T follicular helper cell (primary cell): ENCODE results near the gene FHIT.

Experiments
- DNase-seq: peaks from one replicate; pipeline ENCODE4 v3.0.0-alpha.2; 2020; ENCODE audit warnings: low read depth

FHIT gene

DNA sequence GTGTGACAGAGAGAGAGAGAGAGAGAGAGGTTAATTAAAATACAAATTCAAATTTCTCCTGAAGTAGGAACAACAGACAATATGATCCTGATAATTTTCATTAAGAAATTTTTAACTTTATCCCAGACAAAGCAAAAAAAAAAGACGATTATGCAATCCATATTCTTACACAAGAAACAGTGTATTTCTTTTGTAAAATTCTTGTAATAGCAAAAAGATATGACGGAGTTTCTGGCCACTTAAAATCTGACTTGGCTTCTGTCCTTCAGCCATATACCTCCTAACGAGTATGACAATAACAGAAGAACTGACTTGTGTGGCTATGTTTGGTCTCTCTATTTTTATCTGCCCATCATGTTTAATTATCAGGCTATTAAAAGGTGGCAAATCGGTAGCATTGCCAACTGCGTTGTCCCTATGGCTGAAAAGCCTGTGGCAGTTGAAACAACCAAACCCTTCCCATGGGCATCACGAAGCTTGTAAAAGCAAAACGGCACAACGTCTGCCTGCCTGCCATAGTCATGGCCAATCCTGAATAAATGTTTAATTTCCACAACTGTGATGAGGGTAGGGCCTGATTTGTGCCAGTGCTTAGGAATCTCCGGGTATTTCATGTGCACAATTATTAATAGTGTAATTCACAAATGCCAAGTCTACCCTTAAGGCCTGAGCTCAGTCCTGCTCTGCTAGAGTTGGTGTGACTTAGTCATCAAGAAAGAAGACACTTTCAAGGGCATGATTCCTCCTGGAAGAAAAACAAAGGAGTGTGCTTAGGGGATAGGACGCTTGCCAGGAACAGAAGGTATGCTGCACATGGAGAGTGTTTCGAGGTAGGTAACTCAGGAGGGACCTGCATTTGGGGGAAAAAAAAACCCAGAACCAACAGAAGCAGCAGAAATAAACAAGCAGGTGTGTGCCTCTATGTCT is 1090.2 kb downstream of the FHIT start:
- DNase-seq: no peak

DNA sequence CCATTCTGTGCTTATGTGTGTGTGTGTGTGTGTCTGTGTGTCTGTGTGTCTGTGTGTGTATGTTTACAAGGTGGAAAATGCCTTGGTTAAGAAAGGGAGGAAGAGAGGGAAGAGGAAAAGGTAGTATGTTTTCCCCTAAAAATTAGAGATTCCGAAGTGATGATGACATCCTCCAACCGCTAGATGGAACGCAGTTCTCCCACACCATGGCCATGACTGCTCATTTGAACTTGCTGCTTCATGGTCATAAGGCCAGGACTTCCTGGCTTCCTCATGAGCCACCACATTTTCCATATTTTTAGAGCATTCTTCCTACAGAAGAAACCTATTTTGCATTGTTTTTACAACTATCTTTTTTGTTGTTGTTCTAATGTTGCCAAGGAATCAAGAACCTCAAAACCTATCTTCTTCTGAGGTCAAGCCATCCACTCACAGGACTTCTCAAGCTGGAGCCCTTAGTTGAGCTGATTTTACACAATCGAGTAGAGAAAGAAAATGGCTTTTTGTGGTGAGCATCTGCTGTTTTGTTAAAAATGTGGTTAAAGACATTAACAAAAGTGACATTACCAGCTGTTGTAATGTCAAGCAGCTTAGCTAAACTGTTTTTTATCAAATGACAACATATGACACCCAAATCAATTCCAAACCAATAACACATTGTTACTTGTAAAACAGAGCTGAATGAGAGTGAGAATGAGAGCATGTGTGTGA is 1091.0 kb downstream of the FHIT start:
- DNase-seq: no peak

DNA sequence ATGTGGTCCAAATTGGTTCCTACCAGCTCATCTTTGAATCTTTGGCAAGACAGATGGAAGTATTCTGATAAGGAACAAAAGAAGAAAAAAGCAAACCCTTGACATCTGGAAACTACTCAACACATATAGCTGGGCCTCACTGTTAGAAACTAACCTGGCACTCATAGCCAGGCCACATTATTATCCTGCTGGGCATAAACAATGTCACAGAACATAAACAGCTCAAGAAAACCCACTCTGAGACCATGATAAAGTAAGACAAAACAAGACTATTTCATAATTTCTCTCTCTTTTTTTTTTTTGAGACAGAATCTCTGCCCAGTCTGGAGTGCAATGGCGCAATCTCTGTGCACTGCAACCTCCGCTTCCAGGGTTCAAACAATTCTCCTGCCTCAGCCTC is 1093.2 kb downstream of the FHIT start:
- DNase-seq: no peak

DNA sequence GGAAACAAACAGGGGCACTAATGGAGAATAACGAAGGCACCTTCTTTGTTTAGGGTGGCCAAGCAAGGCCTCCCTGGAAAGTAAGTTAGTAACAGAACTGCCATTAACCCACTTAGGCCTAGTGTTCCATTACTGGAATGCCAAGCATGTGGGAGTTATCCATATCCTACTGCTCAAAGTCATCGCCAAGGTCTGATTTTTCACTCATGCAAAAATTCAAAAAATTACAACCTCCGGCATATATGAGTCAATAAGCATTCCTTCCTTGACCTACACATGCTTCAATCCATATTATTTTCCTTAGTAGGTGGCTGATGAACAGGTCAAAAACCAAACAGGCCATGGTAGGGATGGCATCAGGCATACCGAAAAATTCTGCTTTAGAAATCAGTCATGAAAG is 1097.2 kb downstream of the FHIT start:
- DNase-seq: no peak

DNA sequence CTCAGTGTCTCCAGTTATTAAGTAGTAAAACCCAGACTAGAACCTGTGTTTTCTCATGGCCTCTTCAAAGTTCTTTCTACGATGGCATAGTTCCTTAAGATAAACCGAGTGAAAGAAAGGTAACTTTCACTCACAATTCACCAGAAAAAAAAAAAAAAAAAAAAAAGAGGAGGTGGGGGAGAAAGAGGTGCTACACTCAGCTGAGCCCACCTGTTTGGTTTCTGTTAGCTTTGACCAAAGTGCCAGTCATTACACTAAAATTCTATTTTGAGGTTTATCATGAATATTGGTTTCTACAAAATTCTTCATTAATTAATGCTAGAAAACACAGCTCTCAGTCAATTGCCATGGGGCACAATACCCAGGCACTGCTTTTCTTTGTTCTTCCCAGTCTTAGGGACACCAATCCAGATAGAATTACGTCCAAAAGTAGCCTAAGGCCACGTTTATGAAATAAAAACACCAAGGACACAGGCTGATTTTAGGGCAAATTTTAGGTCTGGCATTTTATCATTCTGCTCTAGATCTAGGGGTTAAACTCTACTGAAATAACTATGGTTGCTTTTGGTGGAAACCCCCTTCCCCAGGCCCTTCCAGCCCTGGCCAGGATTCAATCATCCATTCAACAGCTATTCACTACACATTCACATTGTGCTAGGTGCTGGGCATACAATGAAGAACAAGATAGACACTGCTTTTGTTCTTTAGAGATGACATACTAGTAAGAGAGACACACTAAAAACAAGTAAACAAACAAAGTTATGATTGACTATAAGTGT is 1097.8 kb downstream of the FHIT start:
- DNase-seq: no peak

DNA sequence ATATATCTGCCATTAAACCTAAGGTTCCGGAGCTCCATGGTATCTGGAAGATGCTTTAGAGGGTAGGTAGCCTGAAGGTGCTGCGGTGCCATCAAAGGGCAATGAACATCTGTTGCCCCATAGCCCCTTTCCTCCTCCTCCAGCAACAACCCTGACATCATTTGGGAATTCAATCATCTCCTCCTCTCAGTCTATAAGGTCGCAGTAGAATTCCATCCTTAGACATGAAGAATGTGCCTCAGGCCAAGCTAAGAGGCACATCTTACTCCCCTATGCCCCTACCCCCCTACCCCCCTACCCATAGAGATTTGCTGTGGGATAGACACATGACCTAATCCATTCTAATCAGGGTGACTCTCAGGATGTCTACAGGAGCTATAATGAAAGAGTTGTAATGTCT is 1101.8 kb downstream of the FHIT start:
- DNase-seq: no peak

DNA sequence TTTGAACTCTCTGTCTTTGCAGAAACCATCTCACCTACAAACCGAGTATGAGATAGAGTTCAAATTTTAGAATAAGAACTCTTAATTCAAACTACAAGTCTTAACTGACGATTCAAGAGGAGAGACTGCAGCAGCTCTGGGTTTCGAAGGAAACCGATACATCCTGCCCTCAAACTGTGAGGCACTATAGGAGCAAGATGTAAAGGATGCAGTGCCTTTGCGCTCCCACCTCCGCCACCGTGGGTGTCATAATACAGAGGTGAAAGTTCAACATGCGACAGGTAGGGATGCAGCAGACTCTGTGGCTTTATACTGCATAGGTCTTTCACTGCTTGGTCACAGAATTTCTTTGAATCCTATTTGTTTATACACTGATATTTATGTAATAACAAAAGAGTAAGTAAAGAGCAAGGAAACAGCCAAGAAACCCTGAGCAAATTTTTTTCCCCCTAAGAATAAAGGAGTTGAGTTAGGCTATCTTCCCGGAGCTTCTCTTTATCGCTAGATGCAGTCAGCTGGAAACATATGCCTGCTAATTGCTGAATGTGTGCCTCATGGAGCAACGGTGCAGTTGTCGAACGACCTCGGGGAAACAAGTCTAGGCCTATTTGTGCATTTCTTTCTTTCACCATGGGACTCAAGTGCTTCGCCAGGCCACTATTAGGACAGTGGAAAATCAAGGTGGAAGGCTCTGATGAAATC is 1103.9 kb downstream of the FHIT start:
- DNase-seq: no peak

DNA sequence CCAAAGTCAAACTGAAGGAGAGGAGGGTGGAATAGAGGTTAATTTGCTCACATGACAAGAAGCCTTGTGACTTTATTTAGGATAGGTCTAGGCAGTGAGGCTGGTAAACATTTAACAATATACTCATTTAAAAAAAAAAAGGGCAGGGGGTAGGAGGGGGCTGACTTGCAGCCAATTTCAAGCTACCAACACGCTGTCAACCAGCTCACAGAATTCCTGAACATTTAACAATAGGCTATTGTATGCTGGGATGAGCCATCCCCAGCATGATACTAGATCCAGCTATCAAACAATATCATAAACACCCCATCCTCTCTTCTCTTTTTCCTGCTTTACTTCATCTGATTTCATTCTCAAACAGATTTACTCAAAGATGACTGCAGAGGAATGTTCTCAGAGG is 1105.1 kb downstream of the FHIT start:
- no peak for DNase-seq

DNA sequence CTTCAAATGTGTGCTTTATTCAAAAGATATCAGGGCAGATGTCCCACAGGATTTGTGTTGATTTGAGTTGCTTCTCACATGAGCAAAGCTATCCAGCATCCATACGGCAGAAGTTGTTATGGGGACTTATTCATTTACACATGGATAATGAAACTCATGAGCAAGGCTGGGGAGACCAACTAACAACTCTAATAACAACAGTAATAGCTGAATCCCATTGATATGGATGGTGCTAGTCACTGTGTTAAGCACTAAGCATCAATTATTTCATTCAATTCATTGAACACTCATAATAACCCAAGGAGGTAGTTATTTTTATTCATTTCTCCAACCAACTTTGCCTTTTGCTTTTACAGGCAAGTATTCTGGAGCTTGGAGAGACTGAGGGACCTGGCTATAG is 1107.2 kb downstream of the FHIT start:
- DNase-seq: no peak

DNA sequence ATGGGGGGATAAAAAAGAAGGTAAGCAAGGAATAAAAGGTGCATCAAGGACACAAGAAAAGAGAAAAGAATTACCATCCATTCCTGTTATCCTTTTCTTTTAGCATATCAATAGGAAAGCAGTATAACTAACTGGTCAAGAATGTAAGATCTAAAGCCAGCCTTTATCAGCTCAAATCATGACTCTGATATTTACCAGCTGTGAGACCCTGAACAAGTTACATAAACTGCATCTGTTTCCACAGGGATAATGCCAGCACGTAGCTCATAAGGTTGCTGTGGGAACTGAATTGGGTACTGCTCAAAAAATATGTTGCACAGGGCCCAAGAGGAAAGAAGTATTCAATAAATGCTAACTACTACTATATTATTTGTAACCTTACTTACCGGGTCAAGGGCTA is 1109.2 kb downstream of the FHIT start:
- DNase-seq: no peak

DNA sequence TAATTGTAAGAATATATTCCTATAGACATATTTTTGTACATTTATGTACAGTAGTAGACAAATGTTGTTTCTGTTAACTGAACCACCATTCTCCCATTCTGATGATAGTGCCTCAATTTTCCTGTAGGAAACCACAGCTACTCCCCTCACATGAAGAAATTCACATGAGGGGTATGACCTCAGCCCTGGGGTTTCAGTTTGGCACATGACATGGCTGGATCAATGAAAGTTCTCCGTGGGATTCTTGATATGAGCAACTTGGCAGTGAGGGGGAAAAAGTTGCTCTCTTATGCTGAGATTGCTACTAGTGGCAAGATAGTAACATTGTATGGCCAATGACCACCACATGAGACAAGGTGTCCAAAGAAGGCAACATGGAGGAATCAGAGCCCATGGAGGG is 1111.1 kb downstream of the FHIT start:
- DNase-seq: no peak

DNA sequence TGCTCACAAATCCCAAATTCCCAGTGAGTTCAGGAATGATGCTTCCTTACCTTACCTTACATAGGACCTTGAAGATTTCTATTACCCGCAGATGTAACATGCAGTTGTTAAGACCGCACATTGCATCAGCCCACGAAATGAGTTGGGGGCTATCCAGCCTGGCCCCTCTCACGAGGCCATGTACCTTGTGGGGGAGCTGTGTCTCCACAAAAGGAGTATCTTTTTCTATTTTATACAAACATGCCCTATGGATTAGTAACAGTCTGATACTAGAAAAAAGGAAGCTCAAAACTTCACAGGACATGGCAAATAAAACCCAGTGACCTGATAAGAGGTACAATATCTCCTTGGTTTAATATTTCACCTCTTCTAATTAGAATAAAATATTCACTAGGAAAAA is 1114.7 kb downstream of the FHIT start:
- DNase-seq: no peak

DNA sequence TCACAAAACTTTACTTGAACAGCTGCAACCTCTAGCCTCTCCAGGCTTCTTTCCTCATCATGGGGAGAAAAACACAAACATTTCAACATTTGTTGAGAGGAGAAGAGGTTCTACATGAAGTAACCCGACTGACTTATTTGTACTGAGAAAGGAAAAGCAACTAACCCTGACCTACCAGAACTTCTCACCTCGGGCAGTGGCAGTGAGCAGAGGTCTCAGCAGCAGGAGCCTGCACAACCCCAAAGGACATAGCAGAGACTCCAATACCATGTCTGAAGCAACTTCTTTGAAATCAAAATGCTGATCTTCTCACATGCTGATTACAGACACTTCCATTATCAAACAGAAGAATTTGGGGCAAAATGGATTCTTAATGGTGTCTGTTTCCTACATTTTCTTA is 1115.8 kb downstream of the FHIT start:
- no peak for DNase-seq

DNA sequence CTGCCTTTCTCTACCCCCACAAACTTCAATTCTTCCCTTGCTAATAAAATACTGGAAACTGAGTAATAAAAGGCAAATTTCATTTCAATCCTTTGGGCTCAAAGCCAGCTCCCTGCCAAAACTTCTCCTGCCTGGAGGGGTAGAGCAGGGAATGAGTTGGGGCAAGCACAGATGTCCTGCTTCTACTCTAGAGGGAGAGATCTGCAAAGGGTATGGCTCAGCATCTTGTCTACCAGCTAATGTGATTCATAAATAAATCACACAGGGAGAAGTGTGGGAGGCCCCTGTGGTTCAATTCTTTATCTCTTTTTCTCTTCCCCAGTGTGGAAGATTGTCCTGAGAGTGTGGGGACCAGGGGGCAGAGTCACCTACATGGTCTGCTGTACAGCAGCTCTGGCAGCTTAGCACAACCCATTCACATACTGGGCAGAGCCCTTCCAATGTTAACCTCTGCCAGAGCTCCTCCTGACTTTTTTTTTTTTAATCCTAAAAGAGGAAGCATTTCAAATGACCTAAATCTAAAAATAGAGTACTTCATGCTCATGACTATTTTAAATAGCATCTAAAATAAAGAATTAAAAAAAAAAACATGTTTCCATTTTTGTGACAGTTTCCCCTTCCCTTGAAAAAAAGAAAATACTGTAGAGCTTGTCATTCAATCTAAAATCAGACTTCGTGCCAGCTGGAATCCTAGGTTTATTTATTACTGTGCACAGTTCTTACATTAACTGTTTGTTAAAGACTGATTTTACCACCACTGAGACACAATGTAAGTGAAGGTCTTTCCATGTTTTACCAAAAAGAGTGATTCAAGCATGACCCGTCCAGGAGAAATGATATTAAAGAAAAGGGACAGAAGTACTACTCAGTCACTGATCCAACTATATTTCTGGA is 1117.7 kb downstream of the FHIT start:
- DNase-seq: no peak

DNA sequence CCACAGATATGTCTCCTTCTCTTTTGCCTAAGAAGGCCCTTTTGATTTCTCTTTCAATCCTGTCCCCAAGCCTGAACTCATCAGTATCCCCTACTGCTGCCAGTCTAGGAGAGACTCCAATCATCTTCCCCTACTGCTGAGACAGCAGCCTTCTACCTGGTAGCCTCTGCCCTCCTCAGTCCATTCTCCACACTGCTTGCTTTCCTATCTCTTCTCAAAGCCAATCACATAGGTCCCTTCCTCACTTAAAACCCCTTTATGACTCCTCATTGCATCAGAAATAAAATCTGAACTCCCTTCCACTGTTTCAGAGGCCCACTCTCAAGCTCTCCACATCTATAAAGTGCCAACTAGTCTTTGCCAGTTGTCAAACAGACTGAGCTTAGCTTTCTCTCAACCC is 1119.6 kb downstream of the FHIT start:
- DNase-seq: no peak

DNA sequence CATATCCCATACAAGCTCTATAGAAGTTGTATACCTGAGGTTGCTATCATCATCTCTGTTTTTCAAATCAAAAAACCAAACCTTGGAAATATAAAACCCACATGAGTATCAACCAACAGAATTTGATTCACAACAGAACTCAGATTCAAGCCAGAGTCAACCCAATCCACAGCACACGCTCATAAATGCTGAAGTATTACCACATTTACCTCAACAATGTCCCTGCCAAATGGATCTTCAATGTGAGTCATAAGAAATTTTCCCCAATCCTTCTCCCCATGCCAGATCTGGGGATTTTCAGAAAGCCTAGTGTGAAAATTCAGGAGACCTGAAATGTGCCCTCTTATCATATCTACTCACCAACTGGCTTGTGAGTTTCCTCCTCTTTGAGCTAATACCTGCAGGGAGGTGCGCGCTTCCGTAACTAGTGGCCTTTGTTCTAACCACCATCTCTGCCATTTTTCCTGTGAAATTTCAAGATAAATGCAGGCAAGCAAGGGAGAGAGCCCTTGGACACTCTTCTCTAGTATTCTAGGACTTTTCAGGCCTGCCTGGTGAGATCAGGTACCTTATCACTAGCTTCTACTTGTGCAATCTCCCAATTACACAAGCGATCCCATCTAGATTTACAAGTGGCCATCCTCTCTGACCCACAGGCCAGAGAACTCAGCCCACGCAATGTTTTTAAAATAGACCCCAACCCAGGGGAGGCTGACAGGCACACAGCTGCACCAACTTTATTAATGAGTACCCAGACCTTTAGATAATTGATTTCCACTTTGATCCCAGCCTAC is 1124.5 kb downstream of the FHIT start:
- no peak for DNase-seq

DNA sequence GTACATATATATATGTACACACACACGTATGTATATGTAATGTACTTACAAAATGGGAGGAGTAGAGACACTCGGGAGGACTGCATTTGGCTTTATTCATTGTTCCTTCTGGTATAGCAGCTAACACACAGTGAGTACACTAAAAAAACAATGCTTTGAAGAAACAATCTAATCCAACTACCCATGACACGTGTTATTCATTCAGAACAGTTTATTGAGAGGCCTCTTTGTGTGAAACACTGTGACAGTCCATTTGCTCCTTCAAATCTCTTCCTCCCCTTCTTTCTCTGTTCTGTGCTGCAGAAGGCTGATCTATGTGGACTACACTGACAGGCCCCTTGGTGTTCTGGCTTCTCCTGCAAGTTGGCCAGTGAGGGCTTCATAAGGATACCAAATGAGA is 1125.6 kb downstream of the FHIT start:
- DNase-seq: no peak

DNA sequence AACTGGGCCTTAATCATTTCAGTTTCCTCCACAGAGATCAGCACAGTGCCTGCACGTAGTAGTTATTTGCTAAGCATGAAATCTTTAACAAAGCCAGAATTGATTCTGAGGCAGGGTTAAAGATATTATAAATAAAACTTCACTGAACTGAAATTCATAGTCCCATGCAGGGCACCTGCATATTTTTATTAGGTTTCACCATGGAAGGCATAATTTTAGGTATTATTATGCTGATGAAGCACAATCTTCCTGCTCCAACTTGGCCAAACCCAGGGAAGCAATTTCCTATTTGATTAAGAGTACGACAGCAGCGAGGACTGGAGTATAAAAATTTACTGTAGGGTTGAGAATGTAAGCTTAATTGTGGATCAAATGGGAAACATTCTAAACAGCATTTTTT is 1131.0 kb downstream of the FHIT start:
- no peak for DNase-seq

DNA sequence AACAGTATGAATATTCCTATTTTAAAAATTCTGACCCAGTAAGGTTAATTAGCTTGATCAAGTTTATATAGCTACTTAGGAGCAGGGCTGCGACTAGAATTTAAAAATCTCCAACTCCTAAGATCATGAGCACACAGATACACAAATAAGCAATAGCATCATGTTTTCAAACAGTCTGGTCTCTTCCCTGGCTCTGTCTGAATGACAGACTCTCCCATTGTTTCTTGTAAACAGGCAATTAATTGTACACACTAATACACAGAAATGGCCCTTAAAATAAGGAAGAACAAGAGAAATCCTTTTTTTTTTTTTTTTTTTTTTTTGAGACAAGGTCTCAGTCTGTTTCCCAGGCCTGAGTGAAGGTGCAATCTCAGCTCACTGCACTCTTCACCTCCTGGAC is 1137.1 kb downstream of the FHIT start:
- DNase-seq: no peak

DNA sequence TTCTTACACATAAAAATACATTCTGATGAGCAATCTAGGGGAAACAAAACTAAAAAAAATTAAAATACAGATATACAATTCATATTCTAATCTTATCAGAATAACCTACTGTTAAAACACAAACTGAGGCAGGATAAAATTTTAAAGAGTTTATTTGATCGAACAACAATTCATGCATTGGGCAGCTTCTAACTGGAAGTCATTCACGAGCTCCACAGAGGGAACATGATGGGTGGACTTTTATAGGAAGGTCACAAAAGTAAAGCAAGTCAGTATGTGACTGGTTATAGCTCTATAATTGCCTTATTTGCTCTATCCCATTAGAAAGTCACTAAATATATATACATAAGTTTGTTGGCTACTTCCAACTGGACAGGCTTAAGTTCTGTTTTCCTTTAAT is 1144.0 kb downstream of the FHIT start:
- no peak for DNase-seq
